Fibroblast of the aortic adventitia (primary cell): ENCODE measurements around the gene PLB1. TPM values are rescaled to one million over a fixed set of nuclear protein-coding genes. Genes with fewer than 3 reads are reported as not detected.
A peak's percentile ranks its signal among the peaks of the same experiment; 100 is the strongest.

Experiments used
- DNase-seq: peaks from one replicate; pipeline ENCODE4 v3.0.0-alpha.2; 2010; ENCODE audit warnings: low read depth
- H3K4me3 ChIP-seq: 2 replicates; pipeline ENCODE4 v1.5.1; 2011; ENCODE audit warnings: low read depth, mild to moderate bottlenecking, control low read depth, low read length, moderate library complexity
- total RNA-seq: library from RNA; depleted of rRNA; stranded (reverse); fragments of >200 nt; gene quantifications from 2 replicates; pipeline ENCODE4 v1.2.3, GENCODE V29; 2012; ENCODE audit warnings: low replicate concordance
- TF ChIP-seq, protein P1 (sequence below): IDR thresholded peaks from 2 replicates; pipeline ENCODE4 v1.5.1; 2011; ENCODE audit warnings: mild to moderate bottlenecking, low read length, control low read depth, inconsistent platforms; ENCODE audit not compliant: insufficient read depth

PLB1 gene
- total RNA-seq, 1 donor, result 2.7 TPM

DNA sequence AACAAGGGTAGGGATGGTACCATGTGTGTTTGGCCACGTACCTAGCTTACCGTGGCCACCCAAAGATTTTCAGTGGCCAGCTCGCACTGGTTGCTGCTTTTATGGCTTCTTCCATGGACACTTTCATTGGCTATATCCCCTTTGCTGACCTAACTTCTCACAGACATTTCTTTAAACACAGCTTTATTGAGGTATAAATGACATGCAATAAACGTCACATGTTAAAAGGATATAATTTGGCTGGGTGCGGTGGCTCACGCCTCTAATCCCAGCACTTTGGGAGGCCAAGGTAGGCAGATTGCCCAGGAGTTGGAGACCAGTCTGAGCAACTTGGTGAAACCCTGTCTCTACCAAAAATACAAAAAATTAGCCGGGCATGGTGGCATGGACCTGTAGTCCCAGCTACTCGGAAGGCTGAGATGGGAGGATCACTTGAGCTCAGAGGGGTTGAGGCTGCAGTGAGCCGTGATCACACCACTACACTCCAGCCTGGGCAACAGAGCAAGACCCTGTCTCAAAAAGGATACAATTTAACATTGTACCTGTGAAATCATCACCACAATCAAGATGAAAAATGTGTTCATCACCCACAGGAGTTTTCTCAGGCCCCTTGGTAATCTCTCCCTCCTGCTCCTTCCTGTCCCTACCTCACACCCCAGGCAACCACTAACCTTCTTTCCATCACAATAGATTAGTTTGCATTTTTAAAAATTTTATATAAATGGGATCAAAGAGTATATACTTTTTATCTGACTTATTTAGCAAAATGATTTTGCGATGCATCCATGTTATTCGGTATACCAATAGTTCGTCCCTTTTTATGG is 127.9 kb downstream of the PLB1 start:
- TF ChIP-seq, protein P1, sequence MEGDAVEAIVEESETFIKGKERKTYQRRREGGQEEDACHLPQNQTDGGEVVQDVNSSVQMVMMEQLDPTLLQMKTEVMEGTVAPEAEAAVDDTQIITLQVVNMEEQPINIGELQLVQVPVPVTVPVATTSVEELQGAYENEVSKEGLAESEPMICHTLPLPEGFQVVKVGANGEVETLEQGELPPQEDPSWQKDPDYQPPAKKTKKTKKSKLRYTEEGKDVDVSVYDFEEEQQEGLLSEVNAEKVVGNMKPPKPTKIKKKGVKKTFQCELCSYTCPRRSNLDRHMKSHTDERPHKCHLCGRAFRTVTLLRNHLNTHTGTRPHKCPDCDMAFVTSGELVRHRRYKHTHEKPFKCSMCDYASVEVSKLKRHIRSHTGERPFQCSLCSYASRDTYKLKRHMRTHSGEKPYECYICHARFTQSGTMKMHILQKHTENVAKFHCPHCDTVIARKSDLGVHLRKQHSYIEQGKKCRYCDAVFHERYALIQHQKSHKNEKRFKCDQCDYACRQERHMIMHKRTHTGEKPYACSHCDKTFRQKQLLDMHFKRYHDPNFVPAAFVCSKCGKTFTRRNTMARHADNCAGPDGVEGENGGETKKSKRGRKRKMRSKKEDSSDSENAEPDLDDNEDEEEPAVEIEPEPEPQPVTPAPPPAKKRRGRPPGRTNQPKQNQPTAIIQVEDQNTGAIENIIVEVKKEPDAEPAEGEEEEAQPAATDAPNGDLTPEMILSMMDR, result no peak
- H3K4me3 ChIP-seq, result no peak overlapping the region

GRCh38 chr2:28624436-28624792 is 128.6 kb downstream of the PLB1 start:
- H3K4me3 ChIP-seq, result no peak overlapping the region
- DNase-seq, result no peak
- TF ChIP-seq, protein P1, result no peak

More for the DNA sequence above, 127.9 kb downstream of the PLB1 start:
- no peak for DNase-seq

GRCh38 chr2:28624793-28625701 is 129.2 kb downstream of the PLB1 start:
- no peak overlapping the region for H3K4me3 ChIP-seq
- TF ChIP-seq, protein P1, result no peak
- DNase-seq, result peak; percentile 70

DNA sequence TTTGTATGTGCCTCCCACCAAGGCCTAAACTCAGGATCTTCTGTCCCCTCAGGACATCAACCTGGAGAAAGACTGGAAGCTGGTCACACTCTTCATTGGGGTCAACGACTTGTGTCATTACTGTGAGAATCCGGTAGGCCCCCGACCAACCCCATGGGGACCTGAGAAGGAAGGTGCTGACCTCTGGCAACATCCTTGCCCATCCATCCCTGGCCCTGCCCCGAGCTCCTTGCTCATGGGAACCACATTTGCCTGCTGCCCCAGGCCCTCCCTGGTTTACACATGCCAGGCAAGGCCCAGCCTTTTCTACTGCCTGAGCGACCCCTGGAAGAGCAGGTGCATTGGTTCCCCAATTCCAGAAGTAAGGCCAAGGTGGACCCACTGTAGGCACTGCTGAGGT is 130.5 kb downstream of the PLB1 start:
- TF ChIP-seq, protein P1, result no peak
- no peak overlapping the region for H3K4me3 ChIP-seq
- DNase-seq, result no peak

DNA sequence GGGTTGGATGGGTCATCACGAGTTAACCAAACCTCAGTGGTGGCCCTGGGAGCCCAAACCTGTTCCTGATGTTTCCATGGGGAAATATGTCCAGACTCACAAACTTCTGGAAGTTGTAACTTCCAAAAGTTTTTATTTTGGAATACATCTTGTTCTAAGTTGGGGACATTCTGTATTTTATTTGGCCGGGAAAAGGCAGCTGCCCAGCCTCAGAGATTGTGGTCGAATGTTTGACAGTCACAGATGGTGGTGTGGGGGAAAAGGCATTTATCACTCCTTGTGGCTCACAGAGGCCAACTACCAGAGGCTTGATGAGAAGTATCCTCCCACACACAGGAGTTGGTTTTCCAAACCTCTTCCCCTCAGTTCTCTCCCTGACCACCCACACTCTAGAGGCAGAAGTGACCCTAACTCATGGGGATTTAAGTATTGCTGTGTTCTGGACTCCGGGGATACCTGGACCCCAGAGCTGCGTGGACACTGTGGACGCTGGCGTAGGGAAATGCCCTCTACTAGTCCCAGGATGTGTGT is 131.1 kb downstream of the PLB1 start:
- H3K4me3 ChIP-seq, result no peak overlapping the region
- peak; percentile 88 for DNase-seq

More for the DNA sequence above, 131.1 kb downstream of the PLB1 start:
- TF ChIP-seq, protein P1, result no peak
